GM15510 (cell line): Measurements from ENCODE around the gene GPR82.

ENCODE experiments used
- POLR2A ChIP-seq: IDR thresholded peaks from 3 replicates; pipeline ENCODE4 v1.6.1; 2011; ENCODE audit warnings: borderline replicate concordance; ENCODE audit not compliant: insufficient read length; ENCODE audit errors: extremely low read depth

Gene GPR82, protein sequence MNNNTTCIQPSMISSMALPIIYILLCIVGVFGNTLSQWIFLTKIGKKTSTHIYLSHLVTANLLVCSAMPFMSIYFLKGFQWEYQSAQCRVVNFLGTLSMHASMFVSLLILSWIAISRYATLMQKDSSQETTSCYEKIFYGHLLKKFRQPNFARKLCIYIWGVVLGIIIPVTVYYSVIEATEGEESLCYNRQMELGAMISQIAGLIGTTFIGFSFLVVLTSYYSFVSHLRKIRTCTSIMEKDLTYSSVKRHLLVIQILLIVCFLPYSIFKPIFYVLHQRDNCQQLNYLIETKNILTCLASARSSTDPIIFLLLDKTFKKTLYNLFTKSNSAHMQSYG

DNA sequence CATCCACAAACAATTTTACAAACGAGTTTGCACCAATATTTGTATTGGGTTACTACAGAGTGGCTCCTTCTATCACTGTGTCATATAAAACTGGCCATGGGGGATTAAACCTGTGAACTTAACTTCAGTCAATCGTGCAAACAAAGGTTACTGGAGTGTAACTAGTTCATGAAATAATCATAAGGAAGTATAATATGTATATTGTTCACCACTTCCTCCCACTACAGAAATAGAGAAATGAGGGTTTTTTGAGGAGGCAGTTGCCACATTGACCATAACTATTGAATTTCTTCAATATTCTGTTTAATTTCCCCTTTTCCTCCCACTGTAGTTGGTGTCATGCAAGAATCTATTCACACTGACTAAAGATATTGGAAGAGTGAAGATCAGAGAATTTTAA, at the start of gene GPR82:
Gene GPR82 (plus strand): TSS at position 356 of the 400 bp plus-strand sequence. CDS start 2,846 bp downstream, outside the sequence.
- no peak for TF ChIP-seq POLR2A

DNA sequence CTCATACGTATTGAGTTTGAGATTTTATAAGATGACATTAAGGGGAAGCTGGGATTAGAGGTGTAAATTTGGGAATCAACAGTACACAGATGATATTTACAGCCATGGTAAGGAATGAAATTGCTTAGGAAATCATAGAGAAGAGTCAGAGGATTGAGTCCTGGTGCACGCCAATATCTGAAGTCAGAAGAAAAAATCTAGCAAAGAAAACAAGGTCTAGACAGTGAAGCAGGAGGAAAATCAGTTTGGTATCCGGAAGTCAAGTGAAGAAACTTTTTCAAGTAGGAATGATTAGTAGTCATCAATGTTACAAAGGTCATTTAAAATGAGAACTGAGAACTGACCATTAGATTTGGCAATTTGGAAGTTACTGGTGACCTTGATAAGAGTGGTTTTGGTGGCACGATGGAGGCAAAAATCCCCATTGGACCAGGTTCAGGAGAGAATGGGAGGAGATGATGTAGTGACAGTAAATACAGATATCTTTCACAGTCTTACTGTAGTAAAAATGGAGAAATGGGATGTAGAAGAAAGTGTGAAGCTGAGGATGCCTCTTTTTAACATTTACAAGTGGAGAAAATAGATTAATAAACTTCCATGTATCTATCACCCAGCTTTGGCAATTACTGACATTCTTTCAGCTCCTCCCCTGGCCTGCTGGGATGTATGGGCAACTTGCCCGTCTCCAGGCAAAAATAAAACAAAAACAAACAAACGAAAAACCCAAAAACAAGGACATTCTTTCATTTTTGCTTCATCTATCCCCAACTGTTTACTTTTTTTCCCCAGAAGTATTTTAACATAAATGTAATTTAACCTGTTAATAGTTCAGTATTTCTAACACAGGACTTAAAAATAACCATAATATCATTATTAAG, 46.6 kb upstream of the GPR82 start:
- TF ChIP-seq POLR2A, result no peak

DNA sequence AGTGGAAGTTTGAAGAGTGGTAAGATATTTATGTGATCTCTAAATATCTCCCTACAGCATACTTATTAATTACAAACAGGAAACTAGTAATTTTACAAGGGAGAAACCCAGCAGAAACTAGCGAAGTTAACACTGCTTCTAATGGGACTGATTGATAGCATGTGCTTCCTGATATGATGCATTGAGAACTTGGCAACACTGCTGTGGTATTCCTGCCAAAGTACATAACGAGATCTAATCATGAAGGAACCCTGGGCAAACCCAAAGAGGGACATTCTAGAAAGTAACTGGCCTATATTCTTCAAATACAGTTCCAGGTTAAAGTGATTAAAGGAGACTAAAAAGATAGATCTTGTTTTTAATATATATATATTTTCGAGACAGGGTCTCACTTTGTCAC, 39.8 kb upstream of the GPR82 start:
- TF ChIP-seq POLR2A, result no peak

DNA sequence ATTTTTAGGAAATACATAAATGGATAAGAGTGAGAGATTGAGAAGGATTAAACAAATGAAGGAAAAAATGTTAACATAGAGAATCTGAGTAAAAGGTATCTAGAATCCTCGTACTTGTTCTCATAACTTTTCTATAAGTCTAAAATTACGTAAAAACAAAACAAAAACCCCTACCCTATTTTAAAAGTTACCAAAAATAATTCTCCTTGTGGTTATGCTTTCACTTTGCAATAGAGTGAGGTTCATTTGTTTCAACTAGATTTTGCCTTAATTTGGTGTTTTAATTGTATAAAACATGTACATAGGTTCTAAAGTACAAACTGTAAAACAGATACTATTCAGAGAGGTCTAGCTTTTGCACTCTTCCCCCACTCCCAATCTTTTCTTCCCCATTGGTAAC, 39.0 kb upstream of the GPR82 start:
- TF ChIP-seq POLR2A, result no peak

DNA sequence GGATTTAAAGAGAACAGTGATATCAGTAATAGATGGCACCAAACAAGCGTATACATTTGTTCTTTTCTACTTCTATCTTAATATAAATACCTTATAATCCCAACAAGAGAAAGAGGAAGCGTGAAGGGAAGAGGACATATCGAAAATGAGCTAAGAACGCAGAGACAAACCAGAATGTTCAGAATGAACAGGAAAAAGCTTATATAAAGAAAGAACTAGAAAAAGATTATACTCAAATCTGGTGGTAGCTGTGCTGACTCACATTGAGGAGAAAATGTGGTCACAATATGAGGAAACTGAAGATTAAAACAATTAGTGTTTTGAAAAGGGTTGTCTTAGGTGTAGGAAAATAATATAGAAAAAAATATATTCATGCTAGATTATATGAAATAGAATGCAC, 37.2 kb upstream of the GPR82 start:
- no peak for TF ChIP-seq POLR2A

DNA sequence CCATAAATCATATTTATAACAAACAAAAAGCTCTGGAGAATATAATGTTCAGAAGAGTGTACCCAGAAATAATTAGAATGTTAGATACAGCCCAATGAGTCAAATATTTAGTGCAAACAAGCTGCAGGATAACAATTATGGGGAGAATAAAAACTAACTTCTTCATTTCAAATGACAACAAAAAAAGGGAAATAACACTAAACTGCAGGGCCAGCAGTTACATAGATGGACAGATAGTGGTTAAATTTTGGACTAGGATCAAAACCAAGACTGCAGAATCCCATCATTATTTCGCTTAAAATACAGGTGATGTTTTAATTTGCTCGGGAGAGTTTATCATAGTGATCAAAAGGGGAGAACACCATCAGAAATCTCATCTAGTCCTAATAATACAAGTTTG, 35.8 kb upstream of the GPR82 start:
- TF ChIP-seq POLR2A, result no peak

DNA sequence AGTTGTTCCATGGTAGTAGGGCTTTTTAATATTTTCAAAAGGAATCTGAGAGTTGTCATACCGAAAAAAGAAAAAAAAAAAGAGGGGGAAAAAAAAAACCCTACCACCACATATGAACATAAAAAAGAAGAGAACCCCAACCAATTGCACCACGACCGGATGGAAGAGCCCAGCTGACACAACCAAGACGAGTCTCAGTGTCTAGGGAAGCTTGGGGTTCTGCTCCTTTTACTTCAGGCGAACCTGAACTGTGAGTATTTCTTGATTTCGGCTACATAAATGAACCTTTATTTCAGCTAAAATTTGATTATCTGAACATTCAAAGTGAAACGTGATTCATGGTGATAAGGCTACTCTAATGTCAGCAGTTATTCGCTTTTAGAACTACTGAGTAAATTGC, 35.1 kb upstream of the GPR82 start, which contains the start of gene GPR34:
Gene GPR34 (plus strand): TSS at position 139 of the 400 bp plus-strand sequence. CDS start 6,661 bp downstream, outside the sequence.
- TF ChIP-seq POLR2A, result no peak

DNA sequence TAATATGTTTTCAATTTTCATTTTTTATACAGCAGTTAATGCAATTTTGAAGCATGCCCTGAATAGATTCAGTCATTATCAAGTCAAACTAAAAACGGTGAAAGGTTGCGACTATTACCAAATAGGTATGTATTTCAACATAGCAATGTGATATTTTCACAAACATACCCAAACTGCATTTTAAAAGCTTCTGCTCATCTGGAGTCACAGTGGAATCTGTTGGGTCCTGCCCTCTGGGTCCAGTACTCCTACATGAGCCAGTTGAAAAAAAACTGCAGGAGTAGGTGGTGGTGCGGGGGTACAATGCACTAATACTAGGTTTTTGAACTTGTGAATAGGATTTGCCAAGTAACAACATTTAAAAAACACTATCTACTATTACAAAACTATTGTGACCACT, 34.3 kb upstream of the GPR82 start:
- TF ChIP-seq POLR2A, result no peak

DNA sequence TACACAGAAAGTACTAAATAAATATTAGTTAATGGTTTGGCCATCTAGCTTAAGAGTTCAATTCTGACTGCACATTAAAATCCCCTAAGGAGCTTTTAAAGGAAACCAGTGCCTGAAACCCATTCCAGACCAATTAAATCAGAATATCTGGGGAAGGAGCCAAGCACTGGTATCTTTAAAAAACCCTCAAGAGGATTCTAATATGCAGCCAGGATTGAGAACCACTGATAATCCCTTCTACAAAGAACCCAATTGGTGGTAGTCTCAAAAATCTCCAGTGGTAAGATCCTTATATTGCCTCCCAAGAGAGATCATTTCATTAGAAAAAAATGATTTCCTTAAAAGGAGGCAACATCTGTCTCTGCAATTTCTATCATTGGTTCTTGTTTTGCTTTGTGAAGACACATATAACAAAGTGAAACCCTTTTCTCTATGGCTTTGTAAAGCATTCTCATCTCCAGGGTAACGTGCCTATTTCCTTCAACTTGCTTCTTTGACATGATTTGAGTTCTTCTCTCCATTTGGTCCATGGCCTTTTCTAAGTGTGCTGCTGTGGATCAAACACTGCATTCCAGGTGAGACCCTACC, 31.7 kb upstream of the GPR82 start:
- TF ChIP-seq POLR2A, result no peak

DNA sequence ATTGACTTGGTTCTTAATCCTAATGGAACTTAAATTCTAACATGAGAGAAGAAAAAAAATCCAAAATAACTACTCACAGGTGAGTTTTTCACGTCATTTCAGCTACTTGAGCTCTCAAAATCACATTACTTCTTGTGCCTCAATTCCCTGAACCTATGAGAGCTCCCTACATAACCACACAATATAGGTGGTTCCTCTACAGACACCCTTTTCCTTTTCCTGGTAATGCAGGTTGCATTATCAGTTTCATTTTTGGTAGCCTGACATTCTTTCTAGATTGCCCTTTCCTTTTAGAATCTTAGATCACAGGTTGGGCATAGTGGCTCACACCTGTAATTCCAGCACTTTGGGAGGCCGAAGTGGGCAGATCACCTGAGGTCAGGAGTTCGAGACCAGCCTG, 31.0 kb upstream of the GPR82 start:
- TF ChIP-seq POLR2A, result no peak

DNA sequence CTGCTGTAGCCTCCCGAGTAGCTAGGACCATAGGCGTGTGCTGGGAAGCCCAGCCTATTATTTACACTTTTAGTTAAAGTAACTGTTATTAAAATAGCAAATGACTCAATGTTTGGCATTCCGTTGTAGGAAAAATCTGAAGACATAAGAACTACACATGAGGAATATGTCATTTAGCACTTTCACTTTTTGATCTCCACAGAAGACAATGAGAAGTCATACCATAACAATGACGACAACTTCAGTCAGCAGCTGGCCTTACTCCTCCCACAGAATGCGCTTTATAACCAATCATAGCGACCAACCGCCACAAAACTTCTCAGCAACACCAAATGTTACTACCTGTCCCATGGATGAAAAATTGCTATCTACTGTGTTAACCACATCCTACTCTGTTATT, 28.6 kb upstream of the GPR82 start:
- TF ChIP-seq POLR2A, result no peak

DNA sequence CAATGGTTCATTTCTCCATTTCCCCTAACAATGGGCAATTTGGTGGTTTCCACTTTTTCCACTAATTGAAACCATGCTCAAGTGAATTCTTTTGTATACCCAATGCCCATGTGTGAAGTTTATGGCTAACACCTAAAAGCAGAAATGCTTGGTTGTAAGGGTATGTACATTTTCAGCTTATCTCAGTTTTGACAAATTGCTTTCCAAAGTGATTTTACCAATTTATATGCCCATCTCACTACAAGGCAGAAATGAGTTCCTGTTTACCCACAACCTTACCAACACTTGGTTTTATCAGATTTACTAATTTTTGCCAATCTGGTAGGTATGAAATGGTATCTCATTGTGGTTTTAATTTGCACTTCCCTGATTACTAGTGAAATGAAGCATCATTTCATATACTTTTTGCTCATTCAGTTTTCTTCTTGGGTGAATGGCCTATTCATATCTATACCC, 20.4 kb upstream of the GPR82 start:
- TF ChIP-seq POLR2A, result no peak

DNA sequence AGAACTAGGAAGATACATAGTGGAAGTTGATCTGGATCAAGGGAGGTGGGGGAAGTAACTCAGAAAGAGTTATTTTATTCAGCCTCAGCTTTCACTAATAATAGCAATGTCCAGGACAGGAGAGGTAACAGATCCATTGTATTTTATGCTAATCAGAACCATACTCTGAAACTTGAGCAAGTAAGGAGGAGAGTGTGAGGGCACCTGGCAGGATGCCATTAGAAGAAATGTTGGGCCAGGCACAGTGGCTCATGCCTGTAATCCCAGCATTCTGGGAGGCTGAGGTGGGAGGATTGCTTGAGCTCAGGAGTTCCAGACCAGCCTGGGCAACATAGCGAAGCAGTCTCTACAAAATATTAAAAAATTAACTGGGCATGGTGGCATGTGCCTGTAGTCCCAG, 18.9 kb upstream of the GPR82 start:
- no peak for TF ChIP-seq POLR2A

DNA sequence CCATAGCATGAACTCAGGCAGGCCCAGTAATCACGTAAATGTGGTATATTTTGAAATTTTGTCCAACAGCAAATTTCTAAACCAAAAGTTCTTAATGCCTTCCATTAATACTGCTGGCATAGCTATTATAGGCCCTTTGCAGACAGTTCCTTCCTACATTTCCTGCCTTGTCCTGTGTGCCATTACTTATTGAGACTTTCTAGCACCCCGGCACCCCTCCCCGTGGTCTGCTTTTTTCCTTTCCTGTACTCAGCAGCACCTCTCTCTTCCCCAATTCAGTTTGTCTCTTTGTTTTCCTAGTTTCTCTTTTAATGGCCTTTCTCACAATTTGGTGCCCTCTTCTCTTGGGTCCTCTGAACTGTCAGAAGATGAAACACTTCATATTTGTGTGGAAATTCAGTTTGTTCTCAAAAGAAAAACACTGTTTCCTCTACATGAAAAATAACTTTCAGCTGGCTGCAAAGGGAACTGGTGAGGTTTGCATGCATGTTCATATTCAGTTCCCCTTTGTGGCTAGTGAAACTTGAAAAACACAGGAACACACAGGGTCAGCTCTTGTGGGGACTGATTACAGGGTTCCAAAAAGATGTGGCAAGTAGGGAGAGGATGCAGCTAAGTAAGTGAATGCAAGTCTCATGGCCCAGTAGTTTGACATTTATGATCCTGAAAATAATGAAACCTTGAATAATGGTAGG, 18.2 kb upstream of the GPR82 start:
- TF ChIP-seq POLR2A, result no peak

DNA sequence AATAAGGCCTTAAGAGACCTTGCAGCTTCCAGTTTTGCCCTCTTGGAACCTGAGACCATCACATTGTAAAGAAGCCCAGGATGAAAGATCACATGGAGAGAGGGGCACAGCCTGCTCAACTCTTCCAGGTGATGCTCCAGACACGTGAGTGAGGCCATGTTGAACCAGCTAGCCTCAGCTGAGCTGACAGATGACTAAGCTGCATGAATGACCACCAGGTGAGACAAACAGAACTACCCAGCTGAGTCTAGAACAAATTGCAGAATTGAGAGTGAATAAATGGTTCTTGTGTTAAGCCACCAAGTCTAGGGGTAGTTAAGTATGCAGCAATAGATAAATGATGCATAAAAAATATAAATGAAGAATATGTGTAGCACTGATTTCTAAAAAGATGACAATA, 16.8 kb upstream of the GPR82 start:
- no peak for TF ChIP-seq POLR2A

DNA sequence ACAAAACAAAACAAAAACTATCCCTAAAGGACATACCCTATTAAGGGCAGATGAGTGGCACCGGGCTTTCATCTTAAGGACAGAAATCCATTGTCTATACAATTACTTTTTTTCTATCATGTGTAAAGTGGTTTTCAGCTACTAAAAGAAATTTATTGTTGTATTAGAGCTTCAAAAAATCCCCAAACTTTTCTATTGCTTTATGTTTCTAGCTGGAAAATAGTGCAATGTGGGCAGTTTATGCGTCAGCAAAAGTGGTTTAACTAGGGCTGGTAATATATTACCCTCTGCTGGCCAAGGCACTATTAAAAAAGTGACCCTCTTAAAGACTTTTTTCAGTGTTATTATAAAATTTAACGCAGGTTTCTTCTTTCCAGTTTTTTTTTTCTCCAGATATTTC, 15.5 kb upstream of the GPR82 start:
- no peak for TF ChIP-seq POLR2A
